ENCODE results near the gene MDM2.
A peak's percentile ranks its signal among the peaks of the same experiment; 100 is the strongest.
"Not testable (repeated sequence)": the region's sequence is repeated elsewhere in the genome, so short reads cannot be mapped to it uniquely, and the experiment has no call there.

Gene MDM2

GRCh38 chr12:68827895-68828671, 20.1 kb downstream of the MDM2 start:
- DNase-seq (ENCODE audit: low spot score): no peak

- no peak for DNase-seq (ENCODE audit: low spot score)
These were observed 20.7 kb downstream of the MDM2 start for GRCh38 chr12:68828672-68829068.

GRCh38 chr12:68831272-68831671, 23.3 kb downstream of the MDM2 start:
- peak; percentile 32 for DNase-seq (ENCODE audit: low spot score)

- no peak for DNase-seq (ENCODE audit: low spot score)
These were observed 23.9 kb downstream of the MDM2 start for GRCh38 chr12:68831751-68832503.

- no peak for DNase-seq (ENCODE audit: low spot score)
These were observed 24.5 kb downstream of the MDM2 start for GRCh38 chr12:68832504-68832867.

- DNase-seq (ENCODE audit: low spot score): no peak
These were observed 25.5 kb downstream of the MDM2 start for GRCh38 chr12:68833508-68833907.

GRCh38 chr12:68835333-68835908, 27.4 kb downstream of the MDM2 start:
- DNase-seq (ENCODE audit: low spot score): peak; percentile 82

- DNase-seq (ENCODE audit: low spot score): no peak
These were observed 29.2 kb downstream of the MDM2 start for GRCh38 chr12:68837215-68837614.

GRCh38 chr12:68838046-68838886, 30.3 kb downstream of the MDM2 start:
- DNase-seq (ENCODE audit: low spot score): no peak

GRCh38 chr12:68839183-68840147, 31.5 kb downstream of the MDM2 start:
- no peak for DNase-seq (ENCODE audit: low spot score)

GRCh38 chr12:68841175-68841574, 33.2 kb downstream of the MDM2 start:
- DNase-seq (ENCODE audit: low spot score): not testable (repeated sequence)

- no peak for DNase-seq (ENCODE audit: low spot score)
These were observed 33.7 kb downstream of the MDM2 start for GRCh38 chr12:68841717-68842116.

- DNase-seq (ENCODE audit: low spot score): no peak
These were observed 34.1 kb downstream of the MDM2 start for GRCh38 chr12:68842123-68842522.

GRCh38 chr12:68842784-68843567, 35.0 kb downstream of the MDM2 start:
- DNase-seq (ENCODE audit: low spot score): no peak

GRCh38 chr12:68844318-68844745, 36.4 kb downstream of the MDM2 start:
- no peak for DNase-seq (ENCODE audit: low spot score)

GRCh38 chr12:68844788-68845695, 37.1 kb downstream of the MDM2 start:
- DNase-seq (ENCODE audit: low spot score): no peak

GRCh38 chr12:68846811-68847210, 38.8 kb downstream of the MDM2 start:
- no peak for DNase-seq (ENCODE audit: low spot score)

GRCh38 chr12:68850390-68850789, 42.4 kb downstream of the MDM2 start:
- DNase-seq (ENCODE audit: low spot score): no peak
